Brain pericyte (primary cell): ENCODE measurements around the gene CAMK2B.

Source experiments
- DNase-seq: peaks from one replicate; pipeline ENCODE4 v3.0.0-alpha.2; 2012; ENCODE audit warnings: low read depth, low spot score

Gene CAMK2B

DNA sequence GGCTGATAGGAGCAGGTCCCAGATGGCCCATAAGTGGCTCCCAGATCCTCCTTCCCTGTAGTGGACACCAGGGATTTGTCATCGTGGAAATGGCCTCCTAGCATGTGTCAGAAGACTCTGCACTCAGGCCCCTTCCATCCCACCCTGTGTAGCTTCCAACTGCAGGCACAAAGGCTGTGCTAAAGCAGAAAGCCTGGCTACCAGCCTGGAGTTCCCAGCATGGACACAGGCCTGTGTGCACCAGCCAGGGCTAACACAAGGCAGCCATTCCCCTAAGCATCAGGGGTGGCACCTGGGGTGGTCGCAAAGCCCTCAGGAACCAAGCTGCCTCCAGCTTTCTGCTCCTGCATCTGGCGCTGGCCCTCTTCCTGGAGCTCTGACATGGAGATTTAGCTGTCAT is 4.5 kb upstream of the CAMK2B start:
- DNase-seq = no peak

DNA sequence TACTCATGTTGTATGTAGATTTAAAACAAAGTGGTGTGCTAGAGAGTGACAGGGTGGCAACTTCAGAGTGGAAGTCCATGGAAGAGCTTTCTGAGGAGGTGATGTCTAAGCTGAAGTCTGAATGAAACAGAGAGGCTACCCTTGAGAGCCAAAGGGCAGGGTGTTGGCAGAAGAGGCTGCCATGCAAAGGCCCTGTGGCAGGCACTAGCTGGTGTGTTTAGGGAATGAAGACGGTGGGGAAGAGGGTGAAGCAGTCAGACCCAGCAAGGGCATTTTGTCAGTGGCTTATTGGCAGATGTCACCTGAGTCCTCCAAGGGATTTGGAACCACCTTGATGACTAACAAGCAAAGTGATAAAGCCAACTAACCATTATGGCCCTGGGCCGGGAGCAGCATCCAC is 3.7 kb upstream of the CAMK2B start:
- DNase-seq = no peak

DNA sequence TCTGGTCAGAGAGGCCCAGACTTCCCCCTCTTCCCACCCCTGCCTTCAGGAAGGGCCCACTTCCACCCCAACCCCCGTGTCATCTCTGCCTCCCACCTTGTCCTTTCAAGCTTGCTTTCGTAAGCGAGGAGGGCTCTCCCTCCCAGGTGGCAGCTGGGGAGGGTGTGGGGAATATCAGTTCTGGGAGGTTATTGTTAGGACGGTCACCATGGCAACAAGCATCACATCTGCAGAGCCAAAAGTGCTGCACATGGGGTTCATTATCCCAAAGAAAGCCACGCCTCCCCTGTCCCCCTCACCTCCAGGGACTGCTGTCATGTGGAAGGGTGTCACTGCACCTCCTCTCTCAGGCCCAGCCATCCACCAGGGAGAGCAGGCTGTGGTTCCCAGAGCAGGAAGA is 2.6 kb upstream of the CAMK2B start:
- no peak for DNase-seq

DNA sequence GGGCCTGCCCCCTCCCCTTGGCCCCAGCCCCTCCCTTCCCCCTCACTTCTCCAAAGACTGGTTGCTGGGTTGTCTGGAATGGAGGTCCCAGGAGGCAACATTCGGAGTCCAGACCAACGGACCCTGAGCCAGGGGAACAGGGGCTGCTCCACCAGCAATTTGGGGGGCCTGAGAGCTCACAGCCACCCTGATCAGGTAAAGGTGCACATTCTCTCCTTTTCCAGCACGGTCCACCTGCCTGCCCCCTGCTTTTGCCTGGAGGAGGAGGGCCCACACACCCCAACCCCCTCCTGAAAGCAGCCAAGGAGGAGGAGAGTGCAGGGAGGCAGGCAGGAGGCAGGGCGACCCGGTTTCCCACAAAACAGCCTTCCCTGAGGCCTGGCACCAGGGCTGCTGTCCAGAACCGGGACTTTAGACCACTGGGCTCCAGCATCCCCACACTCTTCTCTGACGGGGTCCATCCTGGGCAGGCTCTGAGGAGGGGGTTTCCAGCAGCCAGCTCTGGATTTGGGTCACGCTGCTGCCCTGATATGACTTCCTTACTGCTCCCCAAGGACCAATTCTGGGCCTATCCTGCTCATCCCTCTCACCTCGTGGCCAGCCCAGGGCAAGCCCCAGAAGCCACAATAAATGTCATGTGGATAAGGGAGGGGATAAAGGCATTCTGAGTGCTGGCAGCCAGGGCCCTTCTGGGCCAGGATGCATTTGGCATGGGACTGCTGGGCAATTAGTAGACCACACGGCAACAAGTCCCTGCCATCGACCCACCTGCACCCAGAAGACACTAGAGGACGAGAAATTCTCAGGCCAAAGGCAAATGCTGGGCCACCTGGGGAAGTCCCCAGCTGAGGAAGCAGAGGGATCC is 1.1 kb upstream of the CAMK2B start:
- no peak for DNase-seq

DNA sequence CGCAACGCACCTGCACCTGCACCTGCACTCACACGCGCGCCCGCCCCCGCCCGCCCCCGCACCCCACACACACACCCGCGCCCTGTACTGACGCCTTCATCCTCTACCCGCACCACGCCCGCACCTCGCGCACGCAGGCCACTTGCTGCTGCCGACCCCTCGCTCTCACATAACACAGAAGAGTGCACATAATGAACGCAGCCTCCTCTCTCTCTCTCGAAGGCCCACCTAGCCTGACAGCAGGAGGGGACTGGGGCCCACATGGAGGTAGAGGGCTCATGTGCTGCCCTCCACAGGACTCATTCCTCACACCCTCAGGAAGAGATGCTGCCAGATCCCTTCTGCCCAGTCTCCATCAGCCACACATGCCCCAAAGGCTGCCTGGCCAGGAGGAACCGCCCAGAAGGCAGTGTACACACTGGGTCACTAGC is 432 bp upstream of the CAMK2B start:
- DNase-seq = no peak

DNA sequence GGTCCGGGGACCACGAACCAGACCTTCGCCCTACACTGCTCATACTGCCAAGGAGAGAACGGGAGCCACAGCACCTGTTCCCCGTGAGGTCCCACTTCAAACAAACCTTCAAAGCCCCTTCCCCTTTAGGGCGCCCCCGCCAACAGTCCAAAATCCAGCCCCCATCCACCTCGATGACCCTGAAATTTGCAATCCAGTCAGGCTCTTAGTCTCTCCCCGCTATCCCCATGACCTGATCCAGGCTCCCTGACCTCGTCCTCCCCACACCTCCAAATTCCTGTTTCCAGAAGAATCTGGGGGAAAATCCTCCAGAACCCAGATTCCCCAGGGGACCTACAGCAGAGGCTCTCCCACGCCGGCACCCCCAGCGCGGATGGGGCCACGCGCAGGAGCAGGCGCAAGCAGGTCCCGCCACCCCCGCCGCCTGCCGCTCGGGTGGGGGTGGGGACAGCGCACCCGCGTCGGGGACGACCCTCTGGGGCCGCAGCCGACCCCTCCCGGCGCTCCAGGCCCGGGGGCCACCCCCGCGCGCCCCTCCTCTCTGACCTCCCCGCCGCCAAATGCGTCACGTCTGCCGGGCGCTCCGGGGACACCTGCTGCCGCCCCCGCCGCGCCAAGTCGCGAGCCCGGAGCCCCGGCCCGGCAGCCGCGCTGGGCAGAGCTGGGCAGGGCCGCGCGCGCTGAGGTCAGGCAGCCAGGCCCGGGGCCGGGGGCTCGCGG is 753 bp downstream of the CAMK2B start:
- DNase-seq = no peak

DNA sequence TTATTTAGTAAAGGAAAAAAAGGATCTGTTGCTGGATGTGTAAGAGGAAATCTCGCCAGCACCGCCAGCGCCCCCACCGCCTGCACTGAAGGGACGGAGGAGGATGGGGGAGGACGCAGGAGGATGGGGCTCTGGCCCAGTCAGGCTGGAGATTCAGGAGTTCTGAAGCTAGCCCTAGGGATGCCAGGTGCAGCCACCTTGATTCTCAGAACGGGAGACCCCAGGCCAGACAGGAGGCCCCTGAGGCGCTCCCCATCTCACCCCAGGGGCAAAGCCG is 1.3 kb downstream of the CAMK2B start:
- no peak for DNase-seq

DNA sequence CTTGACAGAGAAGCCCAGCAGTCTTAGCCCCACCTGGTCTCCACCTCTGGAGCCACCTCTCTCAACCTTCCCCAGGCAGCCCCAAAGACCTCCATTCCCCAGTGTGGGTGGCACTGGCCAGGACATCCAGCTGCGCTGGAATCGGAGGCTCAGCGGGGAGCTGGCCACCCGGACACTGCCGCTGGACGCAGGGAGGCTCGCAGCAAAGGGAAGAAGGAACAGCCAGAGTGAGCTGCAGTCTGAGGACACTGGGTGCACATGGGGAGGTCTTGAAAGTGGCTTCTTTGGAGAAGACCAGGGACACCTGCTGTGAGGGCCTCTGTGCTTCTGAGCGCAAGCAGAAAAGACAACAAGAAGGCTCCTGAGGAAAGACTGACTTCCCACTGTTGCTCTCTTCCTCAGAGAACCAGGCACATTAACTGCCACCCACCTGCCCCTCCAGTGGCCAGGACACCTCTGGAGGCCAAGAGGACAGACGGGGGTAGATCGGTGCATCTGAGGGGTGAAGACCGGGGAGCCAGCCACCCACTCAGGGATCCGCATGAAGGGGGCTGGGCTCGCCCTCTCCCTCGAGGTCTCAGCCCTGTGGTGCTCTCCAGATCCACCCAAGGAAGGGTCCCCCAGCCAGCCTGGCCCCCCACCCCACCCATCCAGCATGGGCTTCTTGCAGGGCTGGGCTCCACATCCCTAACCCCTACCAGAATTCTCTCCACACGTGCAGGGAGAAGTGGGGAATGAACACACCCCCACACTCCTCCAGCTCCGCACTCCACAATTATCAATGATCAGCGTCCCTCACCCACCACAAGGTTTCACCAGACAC is 1.8 kb downstream of the CAMK2B start:
- DNase-seq = no peak

DNA sequence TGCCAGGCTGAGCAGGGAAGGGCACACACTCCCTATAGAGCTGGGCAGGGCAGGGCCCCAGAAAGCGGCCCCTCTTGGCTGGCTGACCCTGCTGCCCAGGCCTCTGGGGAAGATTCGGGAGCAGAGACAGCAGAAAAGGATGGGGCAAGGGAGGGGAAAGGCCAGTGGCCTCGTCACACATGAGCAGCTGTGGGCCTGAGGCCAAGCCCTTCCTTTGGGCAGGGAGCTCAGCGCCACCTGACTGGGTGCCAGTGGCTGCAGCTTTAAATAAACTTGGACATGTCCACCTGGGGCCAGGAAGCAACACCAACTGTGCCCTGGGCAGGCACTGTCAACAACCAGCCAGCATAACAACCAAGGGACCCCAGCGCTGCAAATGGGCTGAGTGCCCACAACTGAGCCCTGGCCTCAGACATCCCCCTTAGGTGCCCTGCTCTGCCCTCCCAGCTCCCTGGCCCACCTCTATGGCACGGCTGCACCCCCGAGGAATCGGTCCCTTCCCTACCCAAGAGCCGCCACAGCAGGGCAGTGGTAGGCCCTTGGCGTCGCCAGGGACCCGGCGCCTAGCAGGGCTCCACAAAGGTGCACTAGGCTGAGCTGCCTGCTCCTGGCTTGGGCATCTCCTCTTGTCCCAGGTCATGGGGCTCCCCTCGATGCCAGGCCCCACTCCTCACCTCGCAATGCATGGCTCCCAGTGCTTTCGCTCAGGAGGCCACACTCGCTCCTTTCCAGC is 2.6 kb downstream of the CAMK2B start:
- DNase-seq = no peak

DNA sequence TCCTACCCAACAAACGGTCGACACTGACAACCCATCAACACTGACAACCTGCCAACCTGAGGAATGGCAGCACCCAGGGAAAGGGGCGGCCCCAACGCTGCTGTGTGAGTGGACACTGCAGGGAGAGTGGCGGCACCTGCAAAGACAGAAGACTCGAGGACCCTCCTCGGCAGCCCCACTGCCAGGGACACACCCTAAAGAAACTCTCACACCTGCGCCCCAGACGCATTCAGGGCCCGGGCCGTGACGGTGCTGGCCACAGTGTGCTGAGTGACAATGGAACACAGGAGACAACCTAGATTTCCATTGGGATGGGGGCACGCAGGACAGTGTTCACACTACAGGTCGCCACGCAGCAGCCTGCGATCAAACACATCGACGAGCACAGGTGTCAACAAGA is 3.6 kb downstream of the CAMK2B start:
- DNase-seq = no peak

DNA sequence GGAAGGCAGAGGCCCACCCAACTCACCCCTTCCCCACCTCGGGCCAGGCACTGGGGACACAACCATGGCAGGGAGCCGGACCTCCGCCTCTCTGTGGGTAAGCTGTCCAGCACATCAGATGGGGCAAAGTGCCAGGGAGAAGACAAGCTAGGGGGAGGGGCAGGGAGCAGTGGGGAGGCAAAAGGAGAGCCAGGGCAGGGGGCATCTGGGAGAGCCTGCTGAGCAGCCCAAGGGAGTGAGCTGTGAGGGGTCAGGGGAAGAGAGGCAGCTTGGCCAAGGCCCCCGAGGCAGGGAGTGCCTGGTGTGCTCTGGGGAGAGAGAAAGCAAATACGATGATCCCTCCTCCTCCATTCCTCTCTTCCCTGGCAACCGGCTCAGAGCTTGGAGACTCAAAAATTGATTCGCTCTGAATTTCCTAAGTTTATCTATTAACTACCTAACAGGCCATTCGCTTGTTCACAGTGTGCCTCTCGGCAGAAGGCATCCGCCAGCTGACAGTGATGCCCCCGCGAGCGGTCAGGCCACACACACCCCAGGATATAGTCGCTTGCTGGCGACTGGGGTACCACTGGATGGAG is 4.5 kb downstream of the CAMK2B start:
- DNase-seq = no peak

DNA sequence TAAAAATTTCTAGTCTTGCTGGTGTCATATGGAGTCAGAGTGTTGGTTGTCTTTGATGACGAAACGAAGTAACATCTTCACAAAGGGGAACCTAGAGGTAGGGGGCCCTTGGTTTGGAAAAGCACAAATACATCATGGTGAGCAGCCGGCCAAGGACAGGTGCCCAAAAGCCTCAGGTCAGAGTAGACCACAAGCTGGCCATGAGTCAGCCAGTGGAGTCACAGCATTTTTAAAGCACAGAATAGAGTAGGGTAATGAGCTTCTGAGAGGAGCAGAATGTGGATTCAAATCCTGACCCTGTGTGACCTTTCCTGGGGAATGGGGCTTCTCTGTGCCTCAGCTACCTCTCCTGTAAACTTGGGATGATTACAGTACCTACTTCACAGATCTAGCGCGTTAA is 5.3 kb downstream of the CAMK2B start:
- no peak for DNase-seq

DNA sequence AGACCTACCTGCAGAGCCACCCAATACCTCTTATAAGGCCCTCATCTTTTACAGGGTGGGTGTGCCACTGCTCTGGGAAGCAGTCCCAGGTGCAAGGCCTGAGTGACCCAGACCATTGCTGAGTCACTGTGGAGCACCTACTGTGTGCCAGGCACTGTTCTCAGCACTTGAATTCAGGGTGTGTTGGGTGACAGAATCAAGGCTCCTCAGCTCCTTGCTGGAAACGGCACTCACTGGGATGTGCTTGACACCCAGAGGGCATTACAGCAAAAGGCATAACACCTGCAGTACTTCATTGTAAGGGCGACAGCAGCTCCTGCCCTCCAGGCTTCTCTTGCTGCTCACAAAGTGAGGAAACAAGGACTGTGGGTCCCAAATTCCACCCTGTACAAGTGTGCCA is 7.1 kb downstream of the CAMK2B start:
- no peak for DNase-seq

DNA sequence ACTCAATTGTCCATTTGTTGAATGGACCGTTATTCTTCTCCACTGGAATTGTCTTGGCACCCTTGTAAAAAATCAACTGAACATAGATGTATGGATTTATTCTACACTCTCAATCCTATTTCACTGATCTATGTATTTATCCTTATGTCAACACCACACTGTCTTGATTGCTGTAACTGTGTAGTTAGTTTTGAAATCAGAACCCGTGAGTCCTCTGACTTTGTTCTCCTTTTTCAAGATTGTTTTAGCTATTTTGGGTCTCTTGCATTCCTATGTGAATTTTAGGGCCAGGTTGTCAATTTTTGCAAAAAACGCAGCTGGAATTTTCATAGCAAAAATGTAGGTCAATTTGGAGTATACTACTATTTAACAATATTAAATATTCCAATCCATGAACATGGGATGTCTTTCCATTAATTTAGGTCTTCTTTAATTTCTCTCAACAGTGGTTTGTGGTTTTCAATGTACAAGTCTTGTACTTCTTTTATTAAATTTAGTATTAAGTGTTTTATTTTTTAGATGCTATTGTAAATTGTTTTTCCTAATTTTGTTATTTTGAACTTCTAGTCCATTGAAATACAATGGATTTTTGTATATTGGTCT is 10.0 kb downstream of the CAMK2B start:
- DNase-seq = no peak

DNA sequence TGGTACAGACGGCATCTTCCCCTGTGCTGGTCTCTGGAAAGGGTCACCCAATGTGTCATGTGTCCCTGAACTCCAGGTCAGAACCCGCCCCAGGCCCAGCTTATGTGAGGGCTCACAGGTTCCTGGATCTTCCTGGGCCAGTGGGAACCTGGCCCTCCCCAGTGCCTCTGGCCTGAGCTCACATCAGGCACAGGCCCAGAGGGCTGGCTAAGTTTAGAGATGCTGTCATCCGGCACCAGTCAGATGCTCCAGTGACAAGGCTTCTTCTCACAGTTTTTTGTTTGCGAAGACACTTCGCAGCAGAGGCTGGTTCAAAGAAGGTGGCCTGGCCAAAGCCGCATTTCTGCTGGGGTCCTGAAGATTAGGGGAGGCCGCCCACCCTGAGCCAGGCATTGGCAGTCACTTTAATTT is 11.8 kb downstream of the CAMK2B start:
- DNase-seq = no peak

DNA sequence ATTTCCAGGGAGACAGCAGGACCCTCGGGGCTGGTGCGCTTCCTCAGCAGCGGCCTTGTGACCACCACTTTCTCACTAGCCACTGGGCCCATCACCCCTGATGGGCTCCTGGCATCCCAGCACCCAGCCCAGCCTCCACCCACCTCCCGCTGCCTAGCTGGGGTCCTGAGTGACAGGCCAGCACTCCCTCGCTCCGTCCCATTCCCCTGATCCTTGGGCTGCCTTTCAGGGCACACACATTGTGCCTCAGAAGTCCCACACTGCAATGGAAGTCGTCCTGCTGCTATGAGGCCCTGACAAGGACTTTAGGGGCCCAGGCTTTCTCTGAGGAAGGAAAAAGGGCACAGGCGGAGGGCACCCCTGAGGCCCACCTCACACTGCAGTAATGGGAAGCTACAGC is 12.4 kb downstream of the CAMK2B start:
- no peak for DNase-seq

DNA sequence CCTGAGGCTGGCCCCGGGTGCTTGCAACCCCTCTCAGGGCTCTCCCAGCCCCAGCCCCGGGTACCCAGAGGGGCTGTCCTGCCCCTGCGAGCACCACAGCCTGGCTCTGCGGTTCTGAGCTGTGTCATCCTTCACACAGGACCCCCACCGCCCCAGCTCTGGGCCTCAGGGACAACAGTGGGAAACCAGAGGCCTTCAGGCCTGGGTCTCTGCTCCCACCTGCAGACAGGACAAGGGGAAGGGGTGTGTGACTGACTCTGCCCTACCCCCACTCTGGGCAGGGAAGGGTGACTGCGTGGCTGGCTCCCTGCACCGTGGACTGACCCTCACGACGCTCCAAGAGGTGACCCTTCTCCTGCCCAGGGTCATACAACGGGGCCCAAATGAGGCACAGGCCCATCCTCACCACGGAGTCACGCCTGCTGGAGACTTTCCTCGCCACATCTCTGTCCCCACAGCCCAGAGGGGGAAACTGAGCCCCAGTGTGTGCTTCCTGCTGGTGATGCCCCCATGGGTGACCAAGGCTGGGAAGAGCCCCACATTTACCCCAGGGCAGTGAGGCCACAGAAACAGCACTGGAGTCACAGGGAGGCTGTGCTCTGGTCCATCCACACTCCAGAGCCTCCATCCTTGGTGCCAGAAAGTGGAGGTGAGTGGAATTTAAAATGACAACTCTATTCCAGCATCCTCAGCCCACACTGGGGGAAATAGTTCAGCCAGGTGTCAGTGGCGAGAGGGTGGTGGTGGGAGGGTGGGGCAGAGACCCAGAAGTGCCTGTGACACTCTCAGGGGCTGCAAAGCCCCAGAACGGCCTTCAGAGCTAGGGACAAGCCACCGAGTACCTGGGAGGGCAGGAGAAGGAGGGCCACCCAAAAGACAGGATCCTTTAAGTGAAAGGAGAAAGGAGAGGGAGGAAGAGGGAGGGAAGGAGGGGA is 13.6 kb downstream of the CAMK2B start:
- no peak for DNase-seq

DNA sequence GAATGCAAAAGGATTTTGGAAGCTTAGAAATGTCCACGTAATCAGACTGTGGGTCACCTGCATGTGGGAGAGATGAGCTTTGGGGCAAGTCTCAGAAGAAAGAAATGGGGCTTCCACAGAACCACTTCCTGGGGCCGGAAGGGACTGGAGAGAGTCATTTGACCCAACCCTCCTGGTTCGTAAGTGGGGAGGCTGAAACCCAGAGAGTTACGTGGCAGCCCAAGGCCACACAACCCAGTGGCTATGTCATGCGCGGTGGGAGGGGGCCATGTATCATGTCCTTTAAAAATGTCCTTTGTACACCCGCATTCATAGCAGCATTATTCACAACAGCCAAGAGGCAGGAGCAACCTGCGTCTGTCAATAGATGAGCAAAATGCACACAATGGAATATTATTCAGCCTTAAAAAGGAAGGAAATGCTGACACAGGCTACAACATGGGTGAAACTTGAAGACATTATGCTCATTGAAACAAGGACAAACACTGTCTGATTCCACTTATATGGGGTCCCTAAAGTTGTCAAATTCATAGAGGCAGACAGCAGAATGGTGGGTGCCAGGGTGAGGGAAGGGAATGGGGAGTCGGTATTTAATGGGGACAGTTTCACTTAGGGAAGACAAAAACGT is 15.1 kb downstream of the CAMK2B start:
- DNase-seq = no peak

DNA sequence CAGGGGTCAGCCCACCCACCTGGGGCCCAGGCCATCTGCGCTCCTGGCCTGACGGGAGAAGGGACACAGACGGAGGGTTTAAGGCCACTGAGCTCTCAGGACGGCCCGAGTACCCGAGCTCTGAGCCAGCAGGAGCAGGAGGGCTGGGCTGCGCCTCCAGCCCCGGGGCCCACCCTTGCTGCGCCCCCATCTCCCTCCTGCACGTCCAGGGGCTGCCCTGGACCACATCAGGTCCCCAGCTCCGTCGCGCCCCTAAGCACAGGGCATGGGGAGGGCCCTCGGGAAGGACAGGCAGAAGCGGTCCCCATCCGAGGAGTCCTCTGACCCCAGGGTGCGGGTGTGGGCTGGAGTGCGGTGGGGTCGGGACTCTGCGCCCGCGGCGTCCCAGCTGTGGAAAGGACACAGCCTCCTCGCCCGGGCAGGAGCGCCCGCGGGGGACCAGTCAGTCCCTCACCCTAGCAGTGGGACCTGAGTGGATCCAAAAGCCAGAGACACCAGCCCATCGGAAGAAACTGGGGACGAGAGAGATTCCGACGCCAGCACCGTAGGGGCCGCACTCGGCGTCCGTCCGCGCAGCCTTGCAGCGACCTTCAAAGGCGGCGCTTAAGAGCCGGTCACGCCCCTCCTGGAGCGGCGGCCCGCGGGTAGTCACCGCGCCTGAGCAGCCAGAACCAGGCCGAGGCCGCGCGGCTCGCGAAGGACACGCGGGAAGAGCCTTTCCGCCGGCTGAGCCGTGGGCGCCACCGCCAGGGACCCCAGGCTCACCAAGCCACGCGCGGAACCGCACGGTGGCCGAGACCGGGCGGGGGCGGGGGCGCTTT is 15.9 kb downstream of the CAMK2B start:
- DNase-seq = no peak
